K562 (cell line): Measurements from ENCODE around the gene GCN1.
A peak's percentile ranks its signal among the peaks of the same experiment; 100 is the strongest.

Experiments
- ADNP ChIP-seq: fragments of 200-800 bp; sonication (Bioruptor generic); IDR thresholded peaks from 2 replicates; pipeline ENCODE4 v1.6.1; 2016; ENCODE audit warnings: missing genetic modification characterization, missing compliant biosample characterization
- MAFK ChIP-seq: IDR thresholded peaks from 2 replicates; pipeline ENCODE4 v1.6.1; 2011; ENCODE audit warnings: low read length, improper control_type of control experiment
- NFRKB ChIP-seq: fragments of 450-650 bp; IDR thresholded peaks from 2 replicates; pipeline ENCODE4 v1.6.1; 2016; ENCODE audit warnings: low read depth
- ZNF696 ChIP-seq: fragments of 250-450 bp; sonication (Bioruptor Pico); conservative IDR thresholded peaks from 2 replicates; pipeline ENCODE4 v1.4.0; 2020; ENCODE audit warnings: mild to moderate bottlenecking, moderate library complexity
- TF ChIP-seq, protein P1 (sequence below), 3 experiments: IDR thresholded peaks in 2 of 3; conservative IDR thresholded peaks in 1 of 3; 2 replicates each; pipeline ENCODE4 v1.5.1; 2011 to 2012; ENCODE audit warnings: low read length in 3 of 3, mild to moderate bottlenecking in 3 of 3, control low read depth in 2 of 3, improper control_type of control experiment in 1 of 3, inconsistent platforms in 1 of 3, low read depth in 1 of 3, mixed read lengths in 1 of 3, moderate library complexity in 1 of 3; ENCODE audit not compliant: insufficient read depth in 2 of 3
- TF ChIP-seq, protein P2 (sequence below): sonication (generic); formaldehyde crosslinking; IDR thresholded peaks from 2 replicates; pipeline ENCODE4 v1.8.1; 2023; ENCODE audit warnings: mild to moderate bottlenecking, missing genetic modification reagents
- TF ChIP-seq, protein P3 (sequence below): sonication (generic); formaldehyde crosslinking; IDR thresholded peaks from 2 replicates; pipeline ENCODE4 v1.8.1; 2022; ENCODE audit warnings: missing genetic modification reagents

DNA sequence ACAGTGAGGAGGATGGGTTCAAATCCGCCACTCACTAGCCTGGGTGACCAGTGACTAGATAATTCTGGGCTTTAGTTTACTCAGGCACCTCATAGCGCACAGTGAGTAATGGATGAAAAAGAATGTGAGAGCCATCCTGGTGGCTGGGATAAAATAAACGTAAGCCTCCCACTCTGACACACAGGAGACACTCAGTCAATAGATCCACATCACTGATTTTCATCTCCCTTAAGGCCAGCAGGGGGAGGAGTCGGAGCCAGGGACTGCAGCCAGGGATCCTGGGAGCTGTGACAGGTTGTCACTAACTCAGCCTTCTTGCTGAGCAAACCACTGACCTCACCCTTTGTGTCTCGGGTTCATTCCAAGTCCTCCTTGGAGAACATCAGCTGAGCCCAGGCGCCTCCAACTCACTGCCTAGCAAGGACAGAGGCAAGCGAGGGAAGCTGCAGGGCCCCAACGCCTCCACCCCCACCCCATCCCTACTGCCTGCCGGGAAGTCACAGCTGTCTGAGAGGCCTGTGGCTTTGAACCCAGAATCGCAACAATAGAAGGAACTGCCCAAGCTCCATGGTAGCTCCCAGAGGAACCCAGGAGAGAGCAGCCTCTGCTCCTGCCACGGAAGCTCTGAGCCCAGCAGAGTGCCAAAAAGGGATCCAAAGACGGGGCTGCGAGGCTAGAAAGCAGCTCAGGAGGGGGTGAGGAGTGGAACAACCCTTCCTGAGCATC, 40.3 kb upstream of the GCN1 start:
- TF ChIP-seq, protein P1, sequence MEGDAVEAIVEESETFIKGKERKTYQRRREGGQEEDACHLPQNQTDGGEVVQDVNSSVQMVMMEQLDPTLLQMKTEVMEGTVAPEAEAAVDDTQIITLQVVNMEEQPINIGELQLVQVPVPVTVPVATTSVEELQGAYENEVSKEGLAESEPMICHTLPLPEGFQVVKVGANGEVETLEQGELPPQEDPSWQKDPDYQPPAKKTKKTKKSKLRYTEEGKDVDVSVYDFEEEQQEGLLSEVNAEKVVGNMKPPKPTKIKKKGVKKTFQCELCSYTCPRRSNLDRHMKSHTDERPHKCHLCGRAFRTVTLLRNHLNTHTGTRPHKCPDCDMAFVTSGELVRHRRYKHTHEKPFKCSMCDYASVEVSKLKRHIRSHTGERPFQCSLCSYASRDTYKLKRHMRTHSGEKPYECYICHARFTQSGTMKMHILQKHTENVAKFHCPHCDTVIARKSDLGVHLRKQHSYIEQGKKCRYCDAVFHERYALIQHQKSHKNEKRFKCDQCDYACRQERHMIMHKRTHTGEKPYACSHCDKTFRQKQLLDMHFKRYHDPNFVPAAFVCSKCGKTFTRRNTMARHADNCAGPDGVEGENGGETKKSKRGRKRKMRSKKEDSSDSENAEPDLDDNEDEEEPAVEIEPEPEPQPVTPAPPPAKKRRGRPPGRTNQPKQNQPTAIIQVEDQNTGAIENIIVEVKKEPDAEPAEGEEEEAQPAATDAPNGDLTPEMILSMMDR (IDR thresholded peaks at IDR 0.05 in 2 of 3, conservative IDR thresholded peaks at IDR 0.05 in 1 of 3; ENCODE audit: insufficient read depth in 2 of 3, low read depth in 1 of 3, low read length in 3 of 3): peak; percentile 28 to 51 (median 49); a peak in 4 of 6 replicates
- TF ChIP-seq ZNF696 (no peak), NFRKB (no peak), MAFK (no peak), ADNP (tag) (no peak)
- TF ChIP-seq, protein P2, sequence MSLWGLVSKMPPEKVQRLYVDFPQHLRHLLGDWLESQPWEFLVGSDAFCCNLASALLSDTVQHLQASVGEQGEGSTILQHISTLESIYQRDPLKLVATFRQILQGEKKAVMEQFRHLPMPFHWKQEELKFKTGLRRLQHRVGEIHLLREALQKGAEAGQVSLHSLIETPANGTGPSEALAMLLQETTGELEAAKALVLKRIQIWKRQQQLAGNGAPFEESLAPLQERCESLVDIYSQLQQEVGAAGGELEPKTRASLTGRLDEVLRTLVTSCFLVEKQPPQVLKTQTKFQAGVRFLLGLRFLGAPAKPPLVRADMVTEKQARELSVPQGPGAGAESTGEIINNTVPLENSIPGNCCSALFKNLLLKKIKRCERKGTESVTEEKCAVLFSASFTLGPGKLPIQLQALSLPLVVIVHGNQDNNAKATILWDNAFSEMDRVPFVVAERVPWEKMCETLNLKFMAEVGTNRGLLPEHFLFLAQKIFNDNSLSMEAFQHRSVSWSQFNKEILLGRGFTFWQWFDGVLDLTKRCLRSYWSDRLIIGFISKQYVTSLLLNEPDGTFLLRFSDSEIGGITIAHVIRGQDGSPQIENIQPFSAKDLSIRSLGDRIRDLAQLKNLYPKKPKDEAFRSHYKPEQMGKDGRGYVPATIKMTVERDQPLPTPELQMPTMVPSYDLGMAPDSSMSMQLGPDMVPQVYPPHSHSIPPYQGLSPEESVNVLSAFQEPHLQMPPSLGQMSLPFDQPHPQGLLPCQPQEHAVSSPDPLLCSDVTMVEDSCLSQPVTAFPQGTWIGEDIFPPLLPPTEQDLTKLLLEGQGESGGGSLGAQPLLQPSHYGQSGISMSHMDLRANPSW: no peak
- TF ChIP-seq, protein P3, sequence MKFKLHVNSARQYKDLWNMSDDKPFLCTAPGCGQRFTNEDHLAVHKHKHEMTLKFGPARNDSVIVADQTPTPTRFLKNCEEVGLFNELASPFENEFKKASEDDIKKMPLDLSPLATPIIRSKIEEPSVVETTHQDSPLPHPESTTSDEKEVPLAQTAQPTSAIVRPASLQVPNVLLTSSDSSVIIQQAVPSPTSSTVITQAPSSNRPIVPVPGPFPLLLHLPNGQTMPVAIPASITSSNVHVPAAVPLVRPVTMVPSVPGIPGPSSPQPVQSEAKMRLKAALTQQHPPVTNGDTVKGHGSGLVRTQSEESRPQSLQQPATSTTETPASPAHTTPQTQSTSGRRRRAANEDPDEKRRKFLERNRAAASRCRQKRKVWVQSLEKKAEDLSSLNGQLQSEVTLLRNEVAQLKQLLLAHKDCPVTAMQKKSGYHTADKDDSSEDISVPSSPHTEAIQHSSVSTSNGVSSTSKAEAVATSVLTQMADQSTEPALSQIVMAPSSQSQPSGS (CRISPR knock-in tag): no peak
